ENCODE results near the gene S100A14. TPM values are rescaled to one million over a fixed set of nuclear protein-coding genes. Genes with fewer than 3 reads are reported as not detected.

The S100A14 gene
- total RNA-seq, 1 experiment from 2014 or later: 0.63 TPM

GRCh38 chr1:153568367-153569099 is 47.6 kb downstream of the S100A14 start:
- peak overlapping the region; percentile 27 to 39; a peak in 4 of 5 replicates for H3K4me3 Mint-ChIP-seq
- H3K9ac ChIP-seq (ENCODE audit: extremely low read depth, insufficient read length, low read length): no peak overlapping the region
- H3K4me1 Mint-ChIP-seq: peaks cover 33 to 35% of the 10 kb centered on the region in 2 experiments

More at GRCh38 chr1:153568367-153569099, 47.6 kb downstream of the S100A14 start:
- Histone ChIP-seq H3K4me1 (ENCODE audit: insufficient read depth, low read length) (peaks cover 7% of the 10 kb centered on the region; the same call in 1 of the 2 replicates), H4K8ac (replicated peaks; ENCODE audit: insufficient read length, low read depth, low read length) (no peak overlapping the region), H3K18ac (ENCODE audit: insufficient read length, low read depth, low read length) (peak overlapping the region; percentile 4), H3K9me3 (ENCODE audit: control insufficient read depth, low read depth, low read length) (no peaks in the 10 kb centered on the region), H4K91ac (ENCODE audit: insufficient read length, low read depth, low read length) (no peak overlapping the region), H2BK15ac (ENCODE audit: low read depth, low read length) (no peak overlapping the region), H3K27ac (ENCODE audit: insufficient read length, low read depth, low read length) (no peak overlapping the region), H4K5ac (ENCODE audit: insufficient read length, low read depth, low read length) (no peak overlapping the region), H3K4ac (ENCODE audit: low read depth, low read length) (no peak overlapping the region), H3K23ac (ENCODE audit: insufficient read length, low read depth, low read length) (no peak overlapping the region), H3K79me2 (ENCODE audit: insufficient read depth, low read length) (no peaks in the 10 kb centered on the region), H3K4me2 (ENCODE audit: insufficient read depth, insufficient read length, low read length) (peak overlapping the region; percentile 23), H2BK12ac (ENCODE audit: insufficient read length, low read depth, low read length) (no peak overlapping the region), H2BK120ac (ENCODE audit: low read depth, low read length, poor library complexity, severe bottlenecking) (no peak overlapping the region), H3K27me3 (ENCODE audit: insufficient read depth, low read length) (no peaks in the 10 kb centered on the region), H3K23me2 (ENCODE audit: insufficient read length, low read depth, low read length, poor library complexity, severe bottlenecking) (no peaks in the 10 kb centered on the region), H3T11ph (ENCODE audit: low read length) (no peak overlapping the region), H2BK20ac (ENCODE audit: low read depth, low read length, poor library complexity, severe bottlenecking) (no peak overlapping the region), H4K20me1 (ENCODE audit: control insufficient read depth, insufficient read depth, insufficient read length) (peaks cover 3% of the 10 kb centered on the region), H3K14ac (ENCODE audit: insufficient read depth, low read length) (no peak overlapping the region), H3K79me1 (ENCODE audit: insufficient read depth, low read depth, low read length, poor library complexity, severe bottlenecking) (no peaks in the 10 kb centered on the region), H2BK5ac (ENCODE audit: insufficient read length, low read length) (no peak overlapping the region), H2AFZ (ENCODE audit: low read length) (no peak overlapping the region), H2AK5ac (ENCODE audit: insufficient read length, low read length) (no peak overlapping the region), H3K56ac (ENCODE audit: insufficient read length, low read depth, low read length) (no peak overlapping the region)
- no CpG with 5 or more reads among the region's 25 CpGs for WGBS (ENCODE audit: extremely low coverage, insufficient read length, low lambda C conversion rate)
- peaks cover 15% of the 10 kb centered on the region for H3K27me3 Mint-ChIP-seq (ENCODE audit: low read depth)
- DNase-seq: peak; percentile 96
- no peaks in the 10 kb centered on the region for H3K9me3 Mint-ChIP-seq
- TF ChIP-seq CTCF (conservative IDR thresholded peaks at IDR 0.05): peak; percentile 99
- H3K27ac Mint-ChIP-seq: peak overlapping the region in 2 of 3 experiments; percentile 32 to 96; a peak in 4 of 7 replicates
- no peaks in the 10 kb centered on the region for H3K36me3 Mint-ChIP-seq (ENCODE audit: insufficient read depth in 1 of 3, low read depth in 3 of 3)
